ENCODE data around the gene SLC26A11. TPM values are rescaled to one million over a fixed set of nuclear protein-coding genes. Genes with fewer than 3 reads are reported as not detected.

The SLC26A11 gene
- total and polyA plus RNA-seq, 2 of the 13 experiments (the other 11 are each of a cell fraction or from before 2014, with no cell fraction given), result 8.7 to 13.2 TPM

GRCh38 chr17:80252871-80253270, 32.6 kb downstream of the SLC26A11 start (continued):
- TF ChIP-seq RBFOX2 (IDR thresholded peaks at IDR 0.05; ENCODE audit: low read depth, low read length) (no peak), ZFP37 (CRISPR knock-in tag; IDR thresholded peaks at IDR 0.05; ENCODE audit: borderline replicate concordance) (no peak), ZMYM3 (CRISPR knock-in tag; IDR thresholded peaks at IDR 0.05) (no peak), TP53 (CRISPR knock-in tag; conservative IDR thresholded peaks at IDR 0.05) (no peak), ZNF816 (CRISPR knock-in tag; IDR thresholded peaks at IDR 0.05; ENCODE audit: borderline replicate concordance) (no peak), ZBTB26 (CRISPR knock-in tag; IDR thresholded peaks at IDR 0.05; ENCODE audit: borderline replicate concordance) (no peak), ZBTB20 (CRISPR knock-in tag; IDR thresholded peaks at IDR 0.05; ENCODE audit: borderline replicate concordance, low read depth) (no peak), SOX5 (CRISPR knock-in tag; IDR thresholded peaks at IDR 0.05; ENCODE audit: borderline replicate concordance) (no peak), CREB3 (CRISPR knock-in tag; IDR thresholded peaks at IDR 0.05) (no peak), SRY (CRISPR knock-in tag; IDR thresholded peaks at IDR 0.05) (no peak), THAP11 (CRISPR knock-in tag; IDR thresholded peaks at IDR 0.05) (no peak), ZNF292 (CRISPR knock-in tag; IDR thresholded peaks at IDR 0.05; ENCODE audit: borderline replicate concordance, low read depth) (no peak), ZBTB38 (CRISPR knock-in tag; IDR thresholded peaks at IDR 0.05) (peak; percentile 72), GTF3A (CRISPR knock-in tag; conservative IDR thresholded peaks at IDR 0.05) (no peak), HNRNPL (IDR thresholded peaks at IDR 0.05; ENCODE audit: low read depth, low read length) (0 out of 2 replicates have a peak, but pooled peaks have one; percentile 45), GABPA (IDR thresholded peaks at IDR 0.05; ENCODE audit: low read depth, low read length) (no peak), GABPA (CRISPR knock-in tag; IDR thresholded peaks at IDR 0.05; ENCODE audit: low read depth) (no peak), REL (CRISPR knock-in tag; conservative IDR thresholded peaks at IDR 0.05) (no peak), GFI1 (CRISPR knock-in tag; IDR thresholded peaks at IDR 0.05; ENCODE audit: borderline replicate concordance) (no peak)
- TF ChIP-seq, protein P1, sequence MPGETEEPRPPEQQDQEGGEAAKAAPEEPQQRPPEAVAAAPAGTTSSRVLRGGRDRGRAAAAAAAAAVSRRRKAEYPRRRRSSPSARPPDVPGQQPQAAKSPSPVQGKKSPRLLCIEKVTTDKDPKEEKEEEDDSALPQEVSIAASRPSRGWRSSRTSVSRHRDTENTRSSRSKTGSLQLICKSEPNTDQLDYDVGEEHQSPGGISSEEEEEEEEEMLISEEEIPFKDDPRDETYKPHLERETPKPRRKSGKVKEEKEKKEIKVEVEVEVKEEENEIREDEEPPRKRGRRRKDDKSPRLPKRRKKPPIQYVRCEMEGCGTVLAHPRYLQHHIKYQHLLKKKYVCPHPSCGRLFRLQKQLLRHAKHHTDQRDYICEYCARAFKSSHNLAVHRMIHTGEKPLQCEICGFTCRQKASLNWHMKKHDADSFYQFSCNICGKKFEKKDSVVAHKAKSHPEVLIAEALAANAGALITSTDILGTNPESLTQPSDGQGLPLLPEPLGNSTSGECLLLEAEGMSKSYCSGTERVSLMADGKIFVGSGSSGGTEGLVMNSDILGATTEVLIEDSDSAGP (CRISPR knock-in tag; IDR thresholded peaks at IDR 0.05; ENCODE audit: borderline replicate concordance), result 0 out of 2 replicates have a peak, but pooled peaks have one; percentile 8
- TF ChIP-seq, protein P2, sequence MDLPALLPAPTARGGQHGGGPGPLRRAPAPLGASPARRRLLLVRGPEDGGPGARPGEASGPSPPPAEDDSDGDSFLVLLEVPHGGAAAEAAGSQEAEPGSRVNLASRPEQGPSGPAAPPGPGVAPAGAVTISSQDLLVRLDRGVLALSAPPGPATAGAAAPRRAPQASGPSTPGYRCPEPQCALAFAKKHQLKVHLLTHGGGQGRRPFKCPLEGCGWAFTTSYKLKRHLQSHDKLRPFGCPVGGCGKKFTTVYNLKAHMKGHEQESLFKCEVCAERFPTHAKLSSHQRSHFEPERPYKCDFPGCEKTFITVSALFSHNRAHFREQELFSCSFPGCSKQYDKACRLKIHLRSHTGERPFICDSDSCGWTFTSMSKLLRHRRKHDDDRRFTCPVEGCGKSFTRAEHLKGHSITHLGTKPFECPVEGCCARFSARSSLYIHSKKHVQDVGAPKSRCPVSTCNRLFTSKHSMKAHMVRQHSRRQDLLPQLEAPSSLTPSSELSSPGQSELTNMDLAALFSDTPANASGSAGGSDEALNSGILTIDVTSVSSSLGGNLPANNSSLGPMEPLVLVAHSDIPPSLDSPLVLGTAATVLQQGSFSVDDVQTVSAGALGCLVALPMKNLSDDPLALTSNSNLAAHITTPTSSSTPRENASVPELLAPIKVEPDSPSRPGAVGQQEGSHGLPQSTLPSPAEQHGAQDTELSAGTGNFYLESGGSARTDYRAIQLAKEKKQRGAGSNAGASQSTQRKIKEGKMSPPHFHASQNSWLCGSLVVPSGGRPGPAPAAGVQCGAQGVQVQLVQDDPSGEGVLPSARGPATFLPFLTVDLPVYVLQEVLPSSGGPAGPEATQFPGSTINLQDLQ (CRISPR knock-in tag; IDR thresholded peaks at IDR 0.05), result no peak
- TF ChIP-seq, protein P3, sequence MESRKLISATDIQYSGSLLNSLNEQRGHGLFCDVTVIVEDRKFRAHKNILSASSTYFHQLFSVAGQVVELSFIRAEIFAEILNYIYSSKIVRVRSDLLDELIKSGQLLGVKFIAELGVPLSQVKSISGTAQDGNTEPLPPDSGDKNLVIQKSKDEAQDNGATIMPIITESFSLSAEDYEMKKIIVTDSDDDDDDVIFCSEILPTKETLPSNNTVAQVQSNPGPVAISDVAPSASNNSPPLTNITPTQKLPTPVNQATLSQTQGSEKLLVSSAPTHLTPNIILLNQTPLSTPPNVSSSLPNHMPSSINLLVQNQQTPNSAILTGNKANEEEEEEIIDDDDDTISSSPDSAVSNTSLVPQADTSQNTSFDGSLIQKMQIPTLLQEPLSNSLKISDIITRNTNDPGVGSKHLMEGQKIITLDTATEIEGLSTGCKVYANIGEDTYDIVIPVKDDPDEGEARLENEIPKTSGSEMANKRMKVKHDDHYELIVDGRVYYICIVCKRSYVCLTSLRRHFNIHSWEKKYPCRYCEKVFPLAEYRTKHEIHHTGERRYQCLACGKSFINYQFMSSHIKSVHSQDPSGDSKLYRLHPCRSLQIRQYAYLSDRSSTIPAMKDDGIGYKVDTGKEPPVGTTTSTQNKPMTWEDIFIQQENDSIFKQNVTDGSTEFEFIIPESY (CRISPR knock-in tag; IDR thresholded peaks at IDR 0.05), result peak; percentile 51; the same call in 1 of the 2 replicates

Measured in HepG2 (cell line).